Measurements from ENCODE around the gene ZNF333. TPM values are rescaled to one million over a fixed set of nuclear protein-coding genes. Genes with fewer than 3 reads are reported as not detected.

ZNF333 gene
- total RNA-seq, 1 donor from 2014 or later, result 9.0 TPM

DNA sequence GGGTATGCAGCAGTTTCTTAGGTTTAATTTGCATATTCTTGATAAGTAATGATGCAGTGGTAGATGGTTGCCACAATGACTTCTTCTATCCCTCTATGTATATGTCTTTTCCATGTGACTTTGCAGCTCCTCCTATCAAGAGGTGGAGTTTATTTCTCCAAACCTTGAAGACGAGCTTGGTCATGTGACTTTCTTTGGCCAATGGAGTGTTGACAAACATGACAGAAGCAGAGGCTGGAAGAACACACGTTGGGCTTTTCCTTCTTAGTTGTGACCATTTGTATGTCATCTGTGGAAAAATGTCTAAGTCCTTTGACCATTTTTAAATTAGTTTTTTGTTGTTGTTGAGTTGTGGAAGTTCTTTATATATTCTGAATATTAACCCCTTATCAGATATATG is 32.3 kb downstream of the ZNF333 start:
- Histone ChIP-seq H3K27me3 (ENCODE audit: control insufficient read depth, insufficient read depth, low read length) (no peaks in the 10 kb centered on the region), H3K4me3 (ENCODE audit: low read depth, low read length) (no peak overlapping the region), H3K36me3 (ENCODE audit: control insufficient read depth, insufficient read depth, low read length) (no peaks in the 10 kb centered on the region)
- no peak for DNase-seq (ENCODE audit: low read depth)
- TF ChIP-seq, protein P1, sequence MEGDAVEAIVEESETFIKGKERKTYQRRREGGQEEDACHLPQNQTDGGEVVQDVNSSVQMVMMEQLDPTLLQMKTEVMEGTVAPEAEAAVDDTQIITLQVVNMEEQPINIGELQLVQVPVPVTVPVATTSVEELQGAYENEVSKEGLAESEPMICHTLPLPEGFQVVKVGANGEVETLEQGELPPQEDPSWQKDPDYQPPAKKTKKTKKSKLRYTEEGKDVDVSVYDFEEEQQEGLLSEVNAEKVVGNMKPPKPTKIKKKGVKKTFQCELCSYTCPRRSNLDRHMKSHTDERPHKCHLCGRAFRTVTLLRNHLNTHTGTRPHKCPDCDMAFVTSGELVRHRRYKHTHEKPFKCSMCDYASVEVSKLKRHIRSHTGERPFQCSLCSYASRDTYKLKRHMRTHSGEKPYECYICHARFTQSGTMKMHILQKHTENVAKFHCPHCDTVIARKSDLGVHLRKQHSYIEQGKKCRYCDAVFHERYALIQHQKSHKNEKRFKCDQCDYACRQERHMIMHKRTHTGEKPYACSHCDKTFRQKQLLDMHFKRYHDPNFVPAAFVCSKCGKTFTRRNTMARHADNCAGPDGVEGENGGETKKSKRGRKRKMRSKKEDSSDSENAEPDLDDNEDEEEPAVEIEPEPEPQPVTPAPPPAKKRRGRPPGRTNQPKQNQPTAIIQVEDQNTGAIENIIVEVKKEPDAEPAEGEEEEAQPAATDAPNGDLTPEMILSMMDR (IDR thresholded peaks at IDR 0.05; ENCODE audit: insufficient read depth, low read length, poor library complexity, severe bottlenecking), result no peak

DNA sequence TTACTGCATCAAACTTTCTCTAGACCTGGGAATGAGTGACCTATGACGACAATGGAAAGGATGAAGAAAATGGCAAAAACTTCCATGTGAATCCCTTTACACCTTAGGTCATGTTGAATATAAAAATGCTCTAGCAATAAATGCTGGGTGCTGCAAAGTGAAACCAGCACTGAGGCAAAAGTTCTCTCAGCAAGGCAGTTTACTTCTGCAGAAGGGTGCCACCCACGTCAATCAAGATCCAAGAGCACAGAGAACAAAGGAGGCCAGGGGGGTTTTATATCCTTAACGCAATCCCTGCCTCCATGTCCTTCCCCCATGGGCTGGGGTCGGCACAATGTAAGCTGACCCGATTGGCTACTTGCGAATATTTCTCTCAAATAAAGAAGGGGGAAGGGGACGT is 38.7 kb downstream of the ZNF333 start:
- TF ChIP-seq, protein P1 (IDR thresholded peaks at IDR 0.05; ENCODE audit: insufficient read depth, low read length, poor library complexity, severe bottlenecking), result no peak
- Histone ChIP-seq H3K36me3 (ENCODE audit: control insufficient read depth, insufficient read depth, low read length) (no peaks in the 10 kb centered on the region), H3K27me3 (ENCODE audit: control insufficient read depth, insufficient read depth, low read length) (no peaks in the 10 kb centered on the region), H3K4me3 (ENCODE audit: low read depth, low read length) (no peak overlapping the region)
- no peak for DNase-seq (ENCODE audit: low read depth)

DNA sequence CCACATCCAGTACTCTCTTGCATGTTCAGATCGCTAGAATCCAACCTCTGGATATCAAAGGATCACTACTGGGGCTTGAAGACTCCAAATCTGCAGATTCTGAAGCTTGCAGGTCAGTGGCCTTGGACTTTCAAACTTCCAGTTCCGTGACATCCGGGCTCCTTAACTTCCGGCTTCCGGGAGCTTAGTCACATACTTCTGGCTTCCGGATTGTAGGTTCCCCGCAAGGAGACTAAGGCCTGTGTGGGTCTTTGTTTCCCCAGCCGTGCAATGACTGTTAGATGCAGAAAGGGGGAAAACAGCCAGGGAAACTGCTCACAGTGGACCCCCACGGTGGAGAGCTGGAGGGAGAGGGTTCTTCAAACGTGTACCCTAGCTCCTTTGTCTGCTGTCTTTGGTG is 41.4 kb downstream of the ZNF333 start:
- Histone ChIP-seq H3K27me3 (ENCODE audit: control insufficient read depth, insufficient read depth, low read length) (no peaks in the 10 kb centered on the region), H3K36me3 (ENCODE audit: control insufficient read depth, insufficient read depth, low read length) (no peaks in the 10 kb centered on the region), H3K4me3 (ENCODE audit: low read depth, low read length) (no peak overlapping the region)
- TF ChIP-seq, protein P1 (IDR thresholded peaks at IDR 0.05; ENCODE audit: insufficient read depth, low read length, poor library complexity, severe bottlenecking), result no peak
- DNase-seq (ENCODE audit: low read depth), result no peak

DNA sequence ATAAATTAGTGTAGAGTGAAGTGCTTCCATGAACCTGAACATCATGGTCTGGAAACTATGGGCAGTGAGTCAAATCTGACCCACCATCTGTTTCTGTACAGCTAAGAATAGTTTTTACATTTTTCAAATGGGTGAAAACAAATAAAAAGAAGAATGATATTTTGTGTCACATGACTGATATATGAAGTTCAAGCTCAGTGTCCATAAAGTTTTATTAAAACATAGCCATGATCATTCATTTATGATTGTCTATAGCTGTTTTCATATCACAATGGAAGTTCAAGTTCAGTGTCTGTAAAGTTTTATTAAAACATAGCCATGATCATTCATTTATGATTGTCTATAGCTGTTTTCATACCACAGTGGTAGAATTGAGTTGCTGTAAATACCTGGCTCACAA is 42.7 kb downstream of the ZNF333 start:
- Histone ChIP-seq H3K27me3 (ENCODE audit: control insufficient read depth, insufficient read depth, low read length) (no peaks in the 10 kb centered on the region), H3K4me3 (ENCODE audit: low read depth, low read length) (no peak overlapping the region), H3K36me3 (ENCODE audit: control insufficient read depth, insufficient read depth, low read length) (no peaks in the 10 kb centered on the region)
- DNase-seq (ENCODE audit: low read depth), result no peak
- TF ChIP-seq, protein P1 (IDR thresholded peaks at IDR 0.05; ENCODE audit: insufficient read depth, low read length, poor library complexity, severe bottlenecking), result no peak

DNA sequence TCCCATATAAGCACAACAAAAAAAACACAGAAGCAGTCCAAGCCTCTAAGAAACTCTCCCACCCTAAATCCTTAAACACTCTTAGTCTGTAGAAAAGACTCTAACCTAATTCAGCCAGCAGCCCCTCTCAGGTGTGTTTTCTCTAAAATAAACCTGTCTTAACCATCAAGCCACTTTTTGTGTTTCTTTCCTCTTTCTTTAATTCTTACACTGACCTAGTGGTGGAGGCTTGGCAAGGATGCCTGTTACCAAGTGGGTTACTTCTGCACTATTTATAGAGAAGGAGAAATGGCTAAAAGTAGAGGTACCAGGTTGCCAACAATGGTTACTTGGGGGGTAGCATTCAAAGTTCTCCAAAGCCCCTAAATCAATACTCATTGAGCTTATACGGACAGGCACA is 43.7 kb downstream of the ZNF333 start:
- no peak for DNase-seq (ENCODE audit: low read depth)
- no peaks in the 10 kb centered on the region for H3K36me3 ChIP-seq (ENCODE audit: control insufficient read depth, insufficient read depth, low read length)
- H3K4me3 ChIP-seq (ENCODE audit: low read depth, low read length), result no peak overlapping the region
- TF ChIP-seq, protein P1 (IDR thresholded peaks at IDR 0.05; ENCODE audit: insufficient read depth, low read length, poor library complexity, severe bottlenecking), result no peak
- H3K27me3 ChIP-seq (ENCODE audit: control insufficient read depth, insufficient read depth, low read length), result no peaks in the 10 kb centered on the region

DNA sequence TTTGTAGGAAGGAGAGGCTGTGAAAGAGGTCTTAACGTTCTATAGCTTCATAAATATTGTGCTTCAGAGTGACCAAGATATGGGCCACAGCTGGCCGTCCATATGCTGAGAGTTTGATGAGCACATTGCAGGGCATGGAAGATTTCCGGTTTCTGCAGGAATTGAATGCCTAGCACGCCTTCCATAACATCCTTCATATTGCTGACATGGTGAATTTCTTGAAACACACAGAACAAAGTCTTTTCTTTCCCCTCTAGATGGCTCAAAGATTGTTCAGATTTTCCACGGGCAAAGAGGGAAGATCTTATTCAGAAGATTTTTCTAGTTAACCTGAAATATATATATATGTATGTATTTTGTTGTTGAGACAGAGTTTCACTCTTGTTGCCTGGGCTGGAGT is 46.1 kb downstream of the ZNF333 start:
- TF ChIP-seq, protein P1 (IDR thresholded peaks at IDR 0.05; ENCODE audit: insufficient read depth, low read length, poor library complexity, severe bottlenecking), result no peak
- Histone ChIP-seq H3K36me3 (ENCODE audit: control insufficient read depth, insufficient read depth, low read length) (no peaks in the 10 kb centered on the region), H3K4me3 (ENCODE audit: low read depth, low read length) (no peak overlapping the region), H3K27me3 (ENCODE audit: control insufficient read depth, insufficient read depth, low read length) (no peaks in the 10 kb centered on the region)
- no peak for DNase-seq (ENCODE audit: low read depth)
